ENCODE data around the gene NSUN7.

Gene NSUN7

GRCh38 chr4:40850496-40850895, 100.7 kb downstream of the NSUN7 start:
- no peak for DNase-seq

- DNase-seq: no peak
Observed at GRCh38 chr4:40856277-40856839, 106.6 kb downstream of the NSUN7 start.

- peak; percentile 80 for DNase-seq
Observed at GRCh38 chr4:40856840-40857362, 107.1 kb downstream of the NSUN7 start.

GRCh38 chr4:40857956-40858355, 108.2 kb downstream of the NSUN7 start:
- no peak for DNase-seq

DNA sequence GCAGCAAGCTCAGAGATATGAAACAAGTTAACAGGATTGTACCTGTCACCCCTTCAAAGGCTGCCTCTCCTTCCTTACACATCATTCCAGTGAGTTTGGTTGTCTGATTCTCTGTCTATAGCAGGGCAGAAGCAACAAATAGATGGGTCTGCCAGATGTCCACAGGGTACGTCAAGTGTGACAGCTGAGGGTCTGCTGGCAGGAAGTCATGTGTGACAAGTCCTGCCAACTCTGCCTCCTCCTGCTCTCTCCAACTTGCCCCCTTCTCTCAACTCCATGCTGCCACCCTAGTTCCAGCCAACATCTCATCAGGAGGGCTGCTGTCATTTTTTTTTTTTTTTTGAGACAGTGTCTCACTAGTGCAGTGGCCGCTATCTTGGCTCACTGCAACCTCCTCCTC, 109.2 kb downstream of the NSUN7 start:
- no peak for DNase-seq

Measured in femur (tissue), 1 donor.